ENCODE measurements around the gene TMEM11. TPM values are rescaled to one million over a fixed set of nuclear protein-coding genes. Genes with fewer than 3 reads are reported as not detected.
A peak's percentile ranks its signal among the peaks of the same experiment; 100 is the strongest.

The TMEM11 gene
- total RNA-seq, 1 experiment from 2014 or later = 32.5 TPM

GRCh38 chr17:21209511-21210175 is 4.3 kb downstream of the TMEM11 start:
- Histone ChIP-seq H2BK5ac (ENCODE audit: insufficient read length, low read length) (no peak overlapping the region), H2AFZ (ENCODE audit: low read length) (no peak overlapping the region), H3K27ac (ENCODE audit: insufficient read length, low read depth, low read length) (no peak overlapping the region), H4K20me1 (ENCODE audit: control insufficient read depth, insufficient read depth, insufficient read length) (peaks cover 3% of the 10 kb centered on the region), H3K79me1 (ENCODE audit: insufficient read depth, low read depth, low read length, poor library complexity, severe bottlenecking) (peaks cover 4% of the 10 kb centered on the region), H4K8ac (replicated peaks; ENCODE audit: insufficient read length, low read depth, low read length) (no peak overlapping the region), H4K91ac (ENCODE audit: insufficient read length, low read depth, low read length) (no peak overlapping the region), H2AK5ac (ENCODE audit: insufficient read length, low read length) (no peak overlapping the region), H3K27me3 (ENCODE audit: insufficient read depth, low read length) (no peaks in the 10 kb centered on the region), H3K56ac (ENCODE audit: insufficient read length, low read depth, low read length) (no peak overlapping the region), H2BK20ac (ENCODE audit: low read depth, low read length, poor library complexity, severe bottlenecking) (no peak overlapping the region), H4K5ac (ENCODE audit: insufficient read length, low read depth, low read length) (no peak overlapping the region), H3K9me3 (ENCODE audit: control insufficient read depth, low read depth, low read length) (no peaks in the 10 kb centered on the region), H3K23me2 (ENCODE audit: insufficient read length, low read depth, low read length, poor library complexity, severe bottlenecking) (peaks cover 10% of the 10 kb centered on the region), H3K23ac (ENCODE audit: insufficient read length, low read depth, low read length) (no peak overlapping the region), H3T11ph (ENCODE audit: low read length) (no peak overlapping the region), H3K4me1 (ENCODE audit: insufficient read depth, low read length) (no peaks in the 10 kb centered on the region), H3K4me2 (ENCODE audit: insufficient read depth, insufficient read length, low read length) (no peak overlapping the region), H3K9ac (ENCODE audit: extremely low read depth, insufficient read length, low read length) (no peak overlapping the region), H3K79me2 (ENCODE audit: insufficient read depth, low read length) (peaks cover 70% of the 10 kb centered on the region), H3K4ac (ENCODE audit: low read depth, low read length) (no peak overlapping the region), H3K18ac (ENCODE audit: insufficient read length, low read depth, low read length) (no peak overlapping the region), H2BK15ac (ENCODE audit: low read depth, low read length) (no peak overlapping the region), H3K14ac (ENCODE audit: insufficient read depth, low read length) (no peak overlapping the region), H2BK12ac (ENCODE audit: insufficient read length, low read depth, low read length) (no peak overlapping the region), H2BK120ac (ENCODE audit: low read depth, low read length, poor library complexity, severe bottlenecking) (no peak overlapping the region)
- WGBS (ENCODE audit: extremely low coverage, insufficient read length, low lambda C conversion rate) = no CpG with 5 or more reads among the region's 17 CpGs
- no peaks in the 10 kb centered on the region; the same call in 1 of the 2 replicates for H3K27me3 Mint-ChIP-seq (ENCODE audit: low read depth)
- H3K9me3 Mint-ChIP-seq = no peaks in the 10 kb centered on the region
- H3K36me3 Mint-ChIP-seq (ENCODE audit: insufficient read depth in 1 of 3, low read depth in 3 of 3) = peaks cover 10 to 25% (median 11%) of the 10 kb centered on the region in 3 experiments; a peak in 6 of 7 replicates
- no peak for DNase-seq
- H3K4me1 Mint-ChIP-seq = peaks cover 31 to 32% of the 10 kb centered on the region in 2 experiments
- no peak overlapping the region; a peak in 1 of 5 replicates for H3K4me3 Mint-ChIP-seq
- peak overlapping the region in 1 of 3 experiments; percentile 79; a peak in 2 of 7 replicates for H3K27ac Mint-ChIP-seq
- TF ChIP-seq, protein P1, sequence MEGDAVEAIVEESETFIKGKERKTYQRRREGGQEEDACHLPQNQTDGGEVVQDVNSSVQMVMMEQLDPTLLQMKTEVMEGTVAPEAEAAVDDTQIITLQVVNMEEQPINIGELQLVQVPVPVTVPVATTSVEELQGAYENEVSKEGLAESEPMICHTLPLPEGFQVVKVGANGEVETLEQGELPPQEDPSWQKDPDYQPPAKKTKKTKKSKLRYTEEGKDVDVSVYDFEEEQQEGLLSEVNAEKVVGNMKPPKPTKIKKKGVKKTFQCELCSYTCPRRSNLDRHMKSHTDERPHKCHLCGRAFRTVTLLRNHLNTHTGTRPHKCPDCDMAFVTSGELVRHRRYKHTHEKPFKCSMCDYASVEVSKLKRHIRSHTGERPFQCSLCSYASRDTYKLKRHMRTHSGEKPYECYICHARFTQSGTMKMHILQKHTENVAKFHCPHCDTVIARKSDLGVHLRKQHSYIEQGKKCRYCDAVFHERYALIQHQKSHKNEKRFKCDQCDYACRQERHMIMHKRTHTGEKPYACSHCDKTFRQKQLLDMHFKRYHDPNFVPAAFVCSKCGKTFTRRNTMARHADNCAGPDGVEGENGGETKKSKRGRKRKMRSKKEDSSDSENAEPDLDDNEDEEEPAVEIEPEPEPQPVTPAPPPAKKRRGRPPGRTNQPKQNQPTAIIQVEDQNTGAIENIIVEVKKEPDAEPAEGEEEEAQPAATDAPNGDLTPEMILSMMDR (conservative IDR thresholded peaks at IDR 0.05) = no peak
